Measurements from ENCODE around the gene RBM39. TPM values are rescaled to one million over a fixed set of nuclear protein-coding genes. Genes with fewer than 3 reads are reported as not detected.

RBM39 gene
- total and polyA plus RNA-seq, 2 of the 8 experiments (the other 6 are each of a cell fraction or from before 2014, with no cell fraction given): 78.0 to 219 TPM

DNA sequence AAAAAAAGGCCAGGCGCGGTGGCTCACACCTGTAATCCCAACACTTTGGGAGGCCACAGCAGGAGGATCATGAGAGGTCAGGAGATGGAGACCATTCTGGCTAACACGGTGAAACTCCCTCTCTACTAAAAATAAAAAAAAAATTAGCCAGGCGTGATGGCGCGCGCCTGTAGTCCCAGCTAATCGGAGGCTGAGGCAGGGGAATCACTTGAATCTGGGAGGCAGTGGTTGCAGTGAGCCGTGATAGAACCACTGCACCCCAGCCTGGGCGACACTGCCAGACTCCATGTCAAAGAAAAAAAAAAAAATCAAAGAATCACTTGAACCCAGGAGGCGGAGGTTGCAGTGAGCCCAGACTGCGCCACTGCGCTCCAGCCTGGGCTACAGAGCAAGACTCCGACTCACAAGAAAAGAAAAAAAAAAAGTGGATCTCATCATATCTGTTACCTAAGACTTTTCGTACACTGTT, 4.2 kb downstream of the RBM39 start:
- Histone ChIP-seq H3K4me1 (replicated peaks in 1 of 4; ENCODE audit: control insufficient read depth in 3 of 4, insufficient read depth in 4 of 4, low read length in 3 of 4) (peaks cover 0 to 4% (median 0%) of the 10 kb centered on the region in 4 experiments; a peak in 2 of 7 replicates), H3K79me2 (ENCODE audit: control insufficient read depth in 1 of 2, insufficient read depth in 2 of 2, low read length in 2 of 2) (peaks cover 34 to 90% of the 10 kb centered on the region in 2 experiments), H2BK12ac (ENCODE audit: low read depth, low read length) (no peak overlapping the region), H2BK15ac (ENCODE audit: low read length) (no peak overlapping the region), H2BK20ac (ENCODE audit: low read length) (no peak overlapping the region), H3K23ac (ENCODE audit: insufficient read length) (no peak overlapping the region), H4K8ac (ENCODE audit: extremely low read depth, insufficient read depth, low read length) (peak overlapping the region; percentile 71; the same call in 1 of the 2 replicates), H3K18ac (ENCODE audit: extremely low read depth, low read length) (no peak overlapping the region), H4K5ac (ENCODE audit: insufficient read length, low read depth, low read length) (no peak overlapping the region), H3K14ac (ENCODE audit: insufficient read length) (no peak overlapping the region), H4K91ac (replicated peaks; ENCODE audit: insufficient read length, low read length) (no peak overlapping the region), H2BK120ac (replicated peaks; ENCODE audit: low read depth, low read length) (no peak overlapping the region), H3K36me3 (ENCODE audit: control insufficient read depth in 2 of 4, insufficient read depth in 4 of 4, low read length in 3 of 4) (peaks cover 36 to 79% (median 70%) of the 10 kb centered on the region in 4 experiments), H3K9me3 (ENCODE audit: insufficient read depth in 2 of 2, low read depth in 1 of 2, low read length in 1 of 2) (no peaks in the 10 kb centered on the region), H2BK5ac (ENCODE audit: low read depth, low read length) (no peak overlapping the region), H3K9ac (replicated peaks in 1 of 4; ENCODE audit: extremely low read depth in 1 of 4, low read depth in 3 of 4, low read length in 3 of 4) (no peak overlapping the region), H3K79me1 (ENCODE audit: low read depth, low read length) (no peaks in the 10 kb centered on the region), H3K27me3 (replicated peaks in 1 of 4; ENCODE audit: control insufficient read depth in 3 of 4, extremely low read depth in 1 of 4, insufficient read depth in 3 of 4, low read length in 3 of 4) (no peaks in the 10 kb centered on the region), H3K4me2 (ENCODE audit: insufficient read depth in 1 of 2, low read depth in 2 of 2, low read length in 2 of 2) (no peak overlapping the region), H3K27ac (ENCODE audit: low read depth, low read length) (no peak overlapping the region), H2AK5ac (ENCODE audit: low read depth, low read length) (no peak overlapping the region), H3K4me3 (ENCODE audit: extremely low read depth in 1 of 4, insufficient read depth in 2 of 4, low read depth in 3 of 4, low read length in 4 of 4) (no peak overlapping the region), H3K56ac (replicated peaks; ENCODE audit: insufficient read length, low read depth, low read length) (no peak overlapping the region), H3K4ac (replicated peaks; ENCODE audit: insufficient read length, low read depth, low read length) (no peak overlapping the region), H4K20me1 (replicated peaks in 1 of 2; ENCODE audit: control insufficient read depth in 1 of 2, insufficient read depth in 2 of 2, low read length in 2 of 2) (peaks cover 25 to 29% of the 10 kb centered on the region in 2 experiments), H2AFZ (ENCODE audit: low read length) (no peak overlapping the region), H3K23me2 (ENCODE audit: low read depth, low read length) (0 out of 2 replicates have a peak, but pooled peaks cover 2% of the 10 kb centered on the region)
- TF ChIP-seq SUZ12 (IDR thresholded peaks at IDR 0.05; ENCODE audit: low read length): no peak
- FAIRE-seq (no peak), DNase-seq (ENCODE audit: low read depth in 1 of 2, low spot score in 2 of 2) (no peak)
- WGBS, 2 experiments (ENCODE audit: extremely low coverage in 1 of 2, insufficient coverage in 1 of 2, insufficient read length in 1 of 2, insufficient replicate concordance in 2 of 2, low coverage in 1 of 2, low lambda C conversion rate in 2 of 2, missing lambda C conversion rate in 1 of 2): 97% methylated on average over 13 of the region's 15 CpGs; no CpG with 5 or more reads in 1 of the 2 experiments
- ChIA-PET POLR2A (ENCODE audit: partially characterized antibody) (interaction anchor here (0.6 to 45.3 kb wide), 11 partner anchors 8 to 853 kb away, joined by 3 to 2341 read pairs (median 11); partner anchors contain the start of genes CPNE1, NFS1, PHF20 and RBM12), CTCF (ENCODE audit: partially characterized antibody) (interaction anchor here (0.6 kb wide), 1 partner anchor 137 kb away, joined by 4 read pairs; no protein-coding TSS in a partner anchor)
